MV-4-11 (cell line): Measurements from ENCODE around the gene DPYD.

Experiments used
- DNase-seq: peaks from one replicate; lab custom pipeline; 2025; lab: John Stamatoyannopoulos, UW

The DPYD gene

GRCh38 chr1:97837161-97837560 lies 83.7 kb downstream of the DPYD start:
- DNase-seq = no peak

- no peak for DNase-seq
Observed at GRCh38 chr1:97834899-97835298, 85.9 kb downstream of the DPYD start.

- DNase-seq = peak; percentile 83
Observed at GRCh38 chr1:97833881-97834280, 87.0 kb downstream of the DPYD start.

GRCh38 chr1:97832481-97832880 lies 88.4 kb downstream of the DPYD start:
- DNase-seq = no peak

- DNase-seq = peak; percentile 15
Observed at GRCh38 chr1:97827887-97828286, 92.9 kb downstream of the DPYD start.

- DNase-seq = no peak
Observed at GRCh38 chr1:97826820-97827219, 94.0 kb downstream of the DPYD start.

GRCh38 chr1:97824624-97825023 lies 96.2 kb downstream of the DPYD start:
- DNase-seq = no peak

- DNase-seq = no peak
Observed at GRCh38 chr1:97824200-97824599, 96.6 kb downstream of the DPYD start.

GRCh38 chr1:97820470-97821188 lies 100.2 kb downstream of the DPYD start:
- DNase-seq = peak; percentile 32

- no peak for DNase-seq
Observed at GRCh38 chr1:97816927-97817326, 103.9 kb downstream of the DPYD start.

GRCh38 chr1:97814804-97815203 lies 106.0 kb downstream of the DPYD start:
- no peak for DNase-seq

- no peak for DNase-seq
Observed at GRCh38 chr1:97814121-97814520, 106.7 kb downstream of the DPYD start.

- no peak for DNase-seq
Observed at GRCh38 chr1:97812076-97812475, 108.8 kb downstream of the DPYD start.

- no peak for DNase-seq
Observed at GRCh38 chr1:97806996-97807520, 113.8 kb downstream of the DPYD start.

- DNase-seq = no peak
Observed at GRCh38 chr1:97806326-97806725, 114.5 kb downstream of the DPYD start.

- DNase-seq = no peak
Observed at GRCh38 chr1:97805093-97805492, 115.7 kb downstream of the DPYD start.

- no peak for DNase-seq
Observed at GRCh38 chr1:97803026-97803425, 117.8 kb downstream of the DPYD start.

- no peak for DNase-seq
Observed at GRCh38 chr1:97802011-97802410, 118.8 kb downstream of the DPYD start.

- no peak for DNase-seq
Observed at GRCh38 chr1:97797403-97798183, 123.2 kb downstream of the DPYD start.

GRCh38 chr1:97796711-97797110 lies 124.1 kb downstream of the DPYD start:
- DNase-seq = no peak

- no peak for DNase-seq
Observed at GRCh38 chr1:97792655-97793054, 128.2 kb downstream of the DPYD start.

GRCh38 chr1:97791251-97791650 lies 129.6 kb downstream of the DPYD start:
- no peak for DNase-seq

GRCh38 chr1:97787231-97787630 lies 133.6 kb downstream of the DPYD start:
- DNase-seq = no peak
